MM.1S (cell line): Measurements from ENCODE around the gene SYTL3.

Experiments
- DNase-seq: peaks from one replicate; pipeline ENCODE4 v3.0.0-alpha.2; 2015
- H2AFZ ChIP-seq: fragments of 300-600 bp; sonication (generic); 2 replicates; pipeline ENCODE4 v1.6.0; 2016; ENCODE audit warnings: antibody characterized with exemption, low read length
- H3F3A ChIP-seq: fragments of 300-600 bp; sonication (generic); 2 replicates; pipeline ENCODE4 v1.6.1; 2016; ENCODE audit warnings: mild to moderate bottlenecking, antibody characterized with exemption, low read length, moderate library complexity, mixed read lengths; ENCODE audit not compliant: insufficient read depth
- H3K27ac ChIP-seq: fragments of 300-600 bp; sonication (generic); 2 replicates; pipeline ENCODE4 v1.5.1; 2016; ENCODE audit warnings: mild to moderate bottlenecking, low read length
- H3K27me3 ChIP-seq: fragments of 300-600 bp; sonication (generic); replicated peaks from 2 replicates; pipeline ENCODE4 v1.6.0; 2016; ENCODE audit warnings: low read length; ENCODE audit not compliant: insufficient read depth
- H3K36me3 ChIP-seq: fragments of 300-600 bp; sonication (generic); replicated peaks from 2 replicates; pipeline ENCODE4 v1.6.1; 2016; ENCODE audit warnings: mild to moderate bottlenecking, low read length, mixed read lengths; ENCODE audit not compliant: insufficient read depth
- H3K4me1 ChIP-seq: fragments of 300-600 bp; sonication (generic); 2 replicates; pipeline ENCODE4 v1.6.1; 2016; ENCODE audit warnings: low read length, mixed read lengths
- H3K4me2 ChIP-seq: fragments of 300-600 bp; sonication (generic); 2 replicates; pipeline ENCODE4 v1.6.0; 2016; ENCODE audit warnings: low read depth, low read length
- H3K4me3 ChIP-seq: fragments of 300-600 bp; sonication (generic); 2 replicates; pipeline ENCODE4 v1.5.1; 2016; ENCODE audit warnings: low read length, mixed read lengths
- H3K79me2 ChIP-seq: fragments of 300-600 bp; sonication (generic); 2 replicates; pipeline ENCODE4 v1.6.1; 2016; ENCODE audit warnings: mixed run types, low read length, mixed read lengths
- H3K9ac ChIP-seq: fragments of 300-600 bp; sonication (generic); 2 replicates; pipeline ENCODE4 v1.6.1; 2016; ENCODE audit warnings: low read length, mixed read lengths
- H3K9me2 ChIP-seq: fragments of 300-600 bp; sonication (generic); replicated peaks from 2 replicates; pipeline ENCODE4 v1.6.1; 2016; ENCODE audit warnings: mild to moderate bottlenecking, low read length, mixed read lengths; ENCODE audit not compliant: insufficient read depth
- H3K9me3 ChIP-seq: fragments of 300-600 bp; sonication (generic); replicated peaks from 2 replicates; pipeline ENCODE4 v1.6.1; 2016; ENCODE audit warnings: mild to moderate bottlenecking, low read length, mixed read lengths; ENCODE audit not compliant: insufficient read depth
- H4K20me1 ChIP-seq: fragments of 300-600 bp; sonication (generic); 2 replicates; pipeline ENCODE4 v1.6.1; 2016; ENCODE audit warnings: mild to moderate bottlenecking, low read length, moderate library complexity, mixed read lengths; ENCODE audit not compliant: insufficient read depth
- EZH2 ChIP-seq: fragments of 300-600 bp; sonication (generic); optimal IDR thresholded peaks from 2 replicates; pipeline ENCODE3; 2017; ENCODE audit warnings: low read depth, mild to moderate bottlenecking, antibody characterized with exemption, low read length, mixed read lengths
- EZH2phosphoT487 ChIP-seq: fragments of 300-600 bp; sonication (generic); IDR thresholded peaks from 2 replicates; pipeline ENCODE4 v1.6.1; 2018; ENCODE audit warnings: antibody characterized with exemption, low read length
- TF ChIP-seq, protein P1 (sequence below): fragments of 300-600 bp; sonication (generic); IDR thresholded peaks from 2 replicates; pipeline ENCODE4 v1.5.1; 2016; ENCODE audit warnings: antibody characterized with exemption, low read length, mixed read lengths

SYTL3 gene

DNA sequence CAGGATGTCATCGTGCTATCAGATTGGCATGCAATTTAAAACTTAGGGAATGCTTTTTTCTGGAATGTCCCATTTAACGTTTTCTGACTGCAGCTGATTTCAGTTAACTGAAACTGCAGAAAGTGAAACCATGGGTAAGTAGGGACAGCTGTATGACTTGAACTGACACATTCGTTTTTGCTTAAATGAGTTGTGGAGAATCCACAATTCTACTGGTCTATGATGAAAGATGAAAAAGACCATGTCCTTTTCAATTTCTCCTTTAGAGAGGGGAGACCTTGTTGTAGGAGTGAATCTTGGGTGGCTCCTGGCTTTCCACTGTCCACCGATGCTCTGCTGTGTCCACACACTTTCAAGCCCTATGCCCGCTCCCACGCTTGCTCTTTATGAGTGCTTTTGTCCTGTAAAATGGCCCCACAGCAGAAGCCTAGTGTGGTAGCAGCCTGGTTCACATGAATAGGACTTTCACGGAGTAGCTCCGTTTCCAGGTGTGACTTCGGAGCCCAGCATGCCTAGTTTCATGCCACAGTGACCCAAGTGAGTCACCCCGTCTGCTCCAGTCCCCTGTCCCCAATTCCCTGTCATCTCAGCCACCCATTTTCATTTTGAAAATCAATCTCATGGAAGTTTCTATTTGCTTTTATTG, 27.2 kb upstream of the SYTL3 start:
- H3K36me3 ChIP-seq, result no peaks in the 10 kb centered on the region

GRCh38 chr6:158624684-158625682, 24.9 kb upstream of the SYTL3 start:
- Histone ChIP-seq H3K4me1 (no peaks in the 10 kb centered on the region), H3K27me3 (no peaks in the 10 kb centered on the region), H2AFZ (no peak overlapping the region), H3K27ac (no peak overlapping the region), H3K36me3 (no peaks in the 10 kb centered on the region), H4K20me1 (no peaks in the 10 kb centered on the region), H3K9me2 (no peaks in the 10 kb centered on the region), H3K4me2 (no peak overlapping the region), H3F3A (no peaks in the 10 kb centered on the region), H3K9me3 (no peaks in the 10 kb centered on the region), H3K79me2 (no peaks in the 10 kb centered on the region), H3K9ac (no peak overlapping the region), H3K4me3 (no peak overlapping the region)
- TF ChIP-seq EZH2, result no peak
- no peak for DNase-seq

More for the DNA sequence above, 27.2 kb upstream of the SYTL3 start:
- no peak for TF ChIP-seq EZH2
- TF ChIP-seq EZH2phosphoT487, result no peak
- TF ChIP-seq, protein P1, sequence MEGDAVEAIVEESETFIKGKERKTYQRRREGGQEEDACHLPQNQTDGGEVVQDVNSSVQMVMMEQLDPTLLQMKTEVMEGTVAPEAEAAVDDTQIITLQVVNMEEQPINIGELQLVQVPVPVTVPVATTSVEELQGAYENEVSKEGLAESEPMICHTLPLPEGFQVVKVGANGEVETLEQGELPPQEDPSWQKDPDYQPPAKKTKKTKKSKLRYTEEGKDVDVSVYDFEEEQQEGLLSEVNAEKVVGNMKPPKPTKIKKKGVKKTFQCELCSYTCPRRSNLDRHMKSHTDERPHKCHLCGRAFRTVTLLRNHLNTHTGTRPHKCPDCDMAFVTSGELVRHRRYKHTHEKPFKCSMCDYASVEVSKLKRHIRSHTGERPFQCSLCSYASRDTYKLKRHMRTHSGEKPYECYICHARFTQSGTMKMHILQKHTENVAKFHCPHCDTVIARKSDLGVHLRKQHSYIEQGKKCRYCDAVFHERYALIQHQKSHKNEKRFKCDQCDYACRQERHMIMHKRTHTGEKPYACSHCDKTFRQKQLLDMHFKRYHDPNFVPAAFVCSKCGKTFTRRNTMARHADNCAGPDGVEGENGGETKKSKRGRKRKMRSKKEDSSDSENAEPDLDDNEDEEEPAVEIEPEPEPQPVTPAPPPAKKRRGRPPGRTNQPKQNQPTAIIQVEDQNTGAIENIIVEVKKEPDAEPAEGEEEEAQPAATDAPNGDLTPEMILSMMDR, result no peak
- no peak overlapping the region for H2AFZ ChIP-seq
- H3K27ac ChIP-seq, result no peak overlapping the region
- no peak overlapping the region for H3K4me3 ChIP-seq
- H3K9me3 ChIP-seq, result no peaks in the 10 kb centered on the region
- no peaks in the 10 kb centered on the region for H3K27me3 ChIP-seq
- no peaks in the 10 kb centered on the region for H3K4me1 ChIP-seq
- no peaks in the 10 kb centered on the region for H3F3A ChIP-seq
- H3K79me2 ChIP-seq, result no peaks in the 10 kb centered on the region
- no peaks in the 10 kb centered on the region for H3K9me2 ChIP-seq
- H3K4me2 ChIP-seq, result no peak overlapping the region
- DNase-seq, result no peak
- no peak overlapping the region for H3K9ac ChIP-seq
- no peaks in the 10 kb centered on the region for H4K20me1 ChIP-seq

GRCh38 chr6:158625881-158626305, 24.0 kb upstream of the SYTL3 start:
- Histone ChIP-seq H3K27ac (no peak overlapping the region), H3K4me2 (no peak overlapping the region), H3K27me3 (no peaks in the 10 kb centered on the region), H2AFZ (no peak overlapping the region), H4K20me1 (no peaks in the 10 kb centered on the region), H3F3A (no peaks in the 10 kb centered on the region), H3K9me3 (no peaks in the 10 kb centered on the region), H3K9me2 (no peaks in the 10 kb centered on the region), H3K79me2 (no peaks in the 10 kb centered on the region), H3K4me1 (no peaks in the 10 kb centered on the region), H3K9ac (no peak overlapping the region), H3K4me3 (no peak overlapping the region), H3K36me3 (no peaks in the 10 kb centered on the region)
- no peak for DNase-seq
- TF ChIP-seq EZH2phosphoT487, result no peak

GRCh38 chr6:158626360-158627167, 23.3 kb upstream of the SYTL3 start:
- DNase-seq, result no peak
- Histone ChIP-seq H3K4me3 (no peak overlapping the region), H4K20me1 (no peaks in the 10 kb centered on the region), H3K36me3 (no peaks in the 10 kb centered on the region), H3K27ac (no peak overlapping the region), H3K4me1 (no peaks in the 10 kb centered on the region), H2AFZ (no peak overlapping the region), H3K79me2 (no peaks in the 10 kb centered on the region), H3K9ac (no peak overlapping the region), H3K4me2 (no peak overlapping the region), H3K9me2 (no peaks in the 10 kb centered on the region), H3F3A (no peaks in the 10 kb centered on the region), H3K27me3 (no peaks in the 10 kb centered on the region), H3K9me3 (no peaks in the 10 kb centered on the region)
- TF ChIP-seq, protein P1, result no peak
- TF ChIP-seq EZH2 (no peak), EZH2phosphoT487 (no peak)
